Smooth muscle cell (in vitro differentiated cells): ENCODE data around the gene SCCPDH. TPM values are rescaled to one million over a fixed set of nuclear protein-coding genes. Genes with fewer than 3 reads are reported as not detected.

Source experiments
- DNase-seq: peaks from one replicate; lab custom pipeline; 2025; ENCODE audit not compliant: unreplicated experiment; lab: John Stamatoyannopoulos, UW
- H2AFZ ChIP-seq: fragments of 200-600 bp; sonication (generic); 2 replicates; pipeline ENCODE4 v1.6.0; 2016; ENCODE audit warnings: antibody characterized with exemption, low read depth, mild to moderate bottlenecking
- H3F3A ChIP-seq: fragments of 200-600 bp; sonication (generic); 2 replicates; pipeline ENCODE4 v1.6.0; 2017; ENCODE audit warnings: antibody characterized with exemption, low read depth
- H3K27ac ChIP-seq: fragments of 200-600 bp; sonication (generic); 2 replicates; pipeline ENCODE4 v1.5.1; 2016; ENCODE audit warnings: low read depth, mild to moderate bottlenecking
- H3K27me3 ChIP-seq: fragments of 200-600 bp; sonication (generic); 2 replicates; pipeline ENCODE4 v1.6.1; 2016; ENCODE audit warnings: low read depth, mild to moderate bottlenecking
- H3K36me3 ChIP-seq: fragments of 200-600 bp; sonication (generic); 2 replicates; pipeline ENCODE4 v1.5.1; 2016; ENCODE audit warnings: low read depth
- H3K4me1 ChIP-seq: fragments of 200-600 bp; sonication (generic); 2 replicates; pipeline ENCODE4 v1.5.1; 2016; ENCODE audit warnings: low read depth
- H3K4me2 ChIP-seq: fragments of 200-600 bp; sonication (generic); 2 replicates; pipeline ENCODE4 v1.6.0; 2016; ENCODE audit warnings: mild to moderate bottlenecking
- H3K4me3 ChIP-seq: fragments of 200-600 bp; sonication (generic); 2 replicates; pipeline ENCODE4 v1.5.1; 2016; ENCODE audit warnings: mild to moderate bottlenecking
- H3K79me2 ChIP-seq: fragments of 200-600 bp; sonication (generic); 2 replicates; pipeline ENCODE4 v1.6.0; 2016; ENCODE audit warnings: low read depth, mild to moderate bottlenecking
- H3K9ac ChIP-seq: fragments of 200-600 bp; sonication (generic); 2 replicates; pipeline ENCODE4 v1.6.0; 2016; ENCODE audit warnings: low read depth
- H3K9me3 ChIP-seq: fragments of 200-600 bp; sonication (generic); replicated peaks from 2 replicates; pipeline ENCODE4 v1.5.1; 2016; ENCODE audit warnings: low read depth
- H4K20me1 ChIP-seq: fragments of 200-600 bp; sonication (generic); 2 replicates; pipeline ENCODE4 v1.6.0; 2016; ENCODE audit warnings: low read depth
- CTCF ChIP-seq: fragments of 200-600 bp; sonication (generic); IDR thresholded peaks from 2 replicates; pipeline ENCODE4 v1.5.1; 2017; ENCODE audit warnings: borderline replicate concordance, mild to moderate bottlenecking, antibody characterized with exemption; ENCODE audit not compliant: insufficient read depth, poor library complexity, severe bottlenecking
- WGBS: methylation state at CpG from one replicate; pipeline ENCODE4 v1.1.7; 2016; ENCODE audit warnings: low lambda C conversion rate; 5-methylcytosine and 5-hydroxymethylcytosine counted together
- polyA plus RNA-seq: library from polyadenylated mRNA; unstranded; fragments of >200 nt; fragmentation: Nextera tagmentation; extraction: Ambion mirVana; gene quantifications from 2 replicates; pipeline ENCODE4 v1.2.1, GENCODE V29; 2016
- total RNA-seq: library from RNA; depleted of rRNA; stranded (reverse); fragments of >200 nt; gene quantifications from 2 replicates; pipeline ENCODE4 v1.2.3, GENCODE V29; 2014

Gene SCCPDH
- total and polyA plus RNA-seq, 2 experiments from 2014 or later: 19.6 to 27.0 TPM

GRCh38 chr1:246765521-246765920 is 41.3 kb downstream of the SCCPDH start:
- H3K27ac ChIP-seq: no peak overlapping the region
- H4K20me1 ChIP-seq: no peaks in the 10 kb centered on the region
- no peak overlapping the region for H3K4me3 ChIP-seq
- no peak for DNase-seq
- H3K79me2 ChIP-seq: no peaks in the 10 kb centered on the region
- no peaks in the 10 kb centered on the region for H3F3A ChIP-seq
- H2AFZ ChIP-seq: no peak overlapping the region
- H3K4me2 ChIP-seq: no peak overlapping the region
- H3K36me3 ChIP-seq: no peaks in the 10 kb centered on the region
- no peaks in the 10 kb centered on the region for H3K9me3 ChIP-seq
- H3K4me1 ChIP-seq: no peaks in the 10 kb centered on the region
- H3K9ac ChIP-seq: no peak overlapping the region
- 97% methylated on average over 3 of the region's 3 CpGs for WGBS
- TF ChIP-seq CTCF: no peak
- no peaks in the 10 kb centered on the region for H3K27me3 ChIP-seq

- H3K27ac ChIP-seq: no peak overlapping the region
- no peaks in the 10 kb centered on the region for H3K9me3 ChIP-seq
- H3K4me2 ChIP-seq: no peak overlapping the region
- no peaks in the 10 kb centered on the region for H3K36me3 ChIP-seq
- H3K27me3 ChIP-seq: no peaks in the 10 kb centered on the region
- no peaks in the 10 kb centered on the region for H3K79me2 ChIP-seq
- no peak for TF ChIP-seq CTCF
- no peaks in the 10 kb centered on the region for H4K20me1 ChIP-seq
- no peak overlapping the region for H3K9ac ChIP-seq
- no peak overlapping the region for H3K4me3 ChIP-seq
- H3F3A ChIP-seq: no peaks in the 10 kb centered on the region
- WGBS: 49% methylated on average over 11 of the region's 11 CpGs
- H2AFZ ChIP-seq: no peak overlapping the region
- DNase-seq: no peak
- H3K4me1 ChIP-seq: no peaks in the 10 kb centered on the region
Observed at GRCh38 chr1:246768403-246769020, 44.3 kb downstream of the SCCPDH start.

- Histone ChIP-seq H3K36me3 (no peaks in the 10 kb centered on the region), H3K4me2 (no peak overlapping the region), H3K79me2 (no peaks in the 10 kb centered on the region), H3K4me1 (no peaks in the 10 kb centered on the region), H3K27ac (no peak overlapping the region), H3K4me3 (no peak overlapping the region), H2AFZ (no peak overlapping the region), H3K9me3 (no peaks in the 10 kb centered on the region), H3K27me3 (no peaks in the 10 kb centered on the region), H3K9ac (no peak overlapping the region), H4K20me1 (no peaks in the 10 kb centered on the region), H3F3A (no peaks in the 10 kb centered on the region)
- DNase-seq: no peak
- TF ChIP-seq CTCF: no peak
- 72% methylated on average over 7 of the region's 7 CpGs for WGBS
Observed at GRCh38 chr1:246769306-246769705, 45.1 kb downstream of the SCCPDH start.

- no peak for TF ChIP-seq CTCF
- H3K9ac ChIP-seq: no peak overlapping the region
- H3K4me2 ChIP-seq: no peak overlapping the region
- H3K36me3 ChIP-seq: no peaks in the 10 kb centered on the region
- H2AFZ ChIP-seq: no peak overlapping the region
- H4K20me1 ChIP-seq: no peaks in the 10 kb centered on the region
- H3K4me1 ChIP-seq: no peaks in the 10 kb centered on the region
- H3K27me3 ChIP-seq: no peaks in the 10 kb centered on the region
- DNase-seq: no peak
- 73% methylated on average over 6 of the region's 6 CpGs for whole genome bisulfite sequencing
- H3F3A ChIP-seq: no peaks in the 10 kb centered on the region
- H3K9me3 ChIP-seq: no peaks in the 10 kb centered on the region
- no peak overlapping the region for H3K4me3 ChIP-seq
- H3K79me2 ChIP-seq: no peaks in the 10 kb centered on the region
- no peak overlapping the region for H3K27ac ChIP-seq
Observed at GRCh38 chr1:246771366-246771765, 47.2 kb downstream of the SCCPDH start.
